BJ (cell line): Measurements from ENCODE around the gene CD28. TPM values are rescaled to one million over a fixed set of nuclear protein-coding genes. Genes with fewer than 3 reads are reported as not detected.

ENCODE experiments used
- CTCF ChIA-PET: fragments of 350-600 bp; formaldehyde crosslinking; extraction: SDS; loops from one replicate; lab custom pipeline; 2021; ENCODE audit warnings: antibody characterized with exemption, inconsistent platforms; lab: Yijun Ruan, JAX
- POLR2A ChIA-PET: fragments of 300-600 bp; sonication (Branson Sonifier 250); formaldehyde crosslinking; extraction: SDS; loops from one replicate; lab custom pipeline; 2021; ENCODE audit warnings: antibody characterized with exemption; lab: Charles Lee
- DNase-seq: peaks from one replicate; pipeline ENCODE4 v3.0.0-alpha.2; 2011; ENCODE audit warnings: low read depth
- H3K27me3 ChIP-seq: 2 replicates; pipeline ENCODE4 v1.6.0; 2011; ENCODE audit warnings: low read length; ENCODE audit not compliant: control insufficient read depth, insufficient read depth
- H3K36me3 ChIP-seq: 2 replicates; pipeline ENCODE4 v1.5.1; 2011; ENCODE audit warnings: low read length; ENCODE audit not compliant: control insufficient read depth, insufficient read depth
- H3K4me3 ChIP-seq: 2 replicates; pipeline ENCODE4 v1.5.1; 2011; ENCODE audit warnings: low read depth, mild to moderate bottlenecking, control low read depth, low read length
- polyA plus RNA-seq: library from polyadenylated mRNA; depleted of rRNA; stranded (reverse); fragments of >200 nt; gene quantifications from 2 replicates; pipeline ENCODE4 v1.2.3, GENCODE V29; 2011
- TF ChIP-seq, protein P1 (sequence below): IDR thresholded peaks from 2 replicates; pipeline ENCODE4 v1.5.1; 2011; ENCODE audit warnings: low read depth, mild to moderate bottlenecking, control low read depth, inconsistent platforms, low read length, moderate library complexity; ENCODE audit not compliant: insufficient read depth

The CD28 gene
- polyA plus RNA-seq, 1 experiment, result not detected

DNA sequence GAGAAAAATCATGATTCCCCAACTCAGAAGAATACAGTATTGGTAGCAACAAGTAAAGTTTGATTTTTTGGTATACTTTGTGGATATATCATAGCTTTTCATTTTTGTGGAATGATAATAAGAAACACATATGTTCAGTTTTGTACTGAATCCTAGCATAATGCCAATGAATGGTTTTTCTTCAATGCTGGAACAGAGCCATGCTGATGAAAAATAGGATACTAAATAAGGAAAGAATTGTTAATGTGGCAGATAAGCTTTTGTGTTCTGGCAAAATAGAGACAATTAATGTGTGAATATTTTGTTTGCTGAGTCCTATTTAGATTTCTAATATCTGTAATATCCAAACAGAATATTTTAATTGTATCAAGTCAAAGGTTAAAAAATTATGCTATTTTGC, 21.9 kb downstream of the CD28 start:
- no peaks in the 10 kb centered on the region for H3K27me3 ChIP-seq
- no peak overlapping the region for H3K4me3 ChIP-seq
- TF ChIP-seq, protein P1, sequence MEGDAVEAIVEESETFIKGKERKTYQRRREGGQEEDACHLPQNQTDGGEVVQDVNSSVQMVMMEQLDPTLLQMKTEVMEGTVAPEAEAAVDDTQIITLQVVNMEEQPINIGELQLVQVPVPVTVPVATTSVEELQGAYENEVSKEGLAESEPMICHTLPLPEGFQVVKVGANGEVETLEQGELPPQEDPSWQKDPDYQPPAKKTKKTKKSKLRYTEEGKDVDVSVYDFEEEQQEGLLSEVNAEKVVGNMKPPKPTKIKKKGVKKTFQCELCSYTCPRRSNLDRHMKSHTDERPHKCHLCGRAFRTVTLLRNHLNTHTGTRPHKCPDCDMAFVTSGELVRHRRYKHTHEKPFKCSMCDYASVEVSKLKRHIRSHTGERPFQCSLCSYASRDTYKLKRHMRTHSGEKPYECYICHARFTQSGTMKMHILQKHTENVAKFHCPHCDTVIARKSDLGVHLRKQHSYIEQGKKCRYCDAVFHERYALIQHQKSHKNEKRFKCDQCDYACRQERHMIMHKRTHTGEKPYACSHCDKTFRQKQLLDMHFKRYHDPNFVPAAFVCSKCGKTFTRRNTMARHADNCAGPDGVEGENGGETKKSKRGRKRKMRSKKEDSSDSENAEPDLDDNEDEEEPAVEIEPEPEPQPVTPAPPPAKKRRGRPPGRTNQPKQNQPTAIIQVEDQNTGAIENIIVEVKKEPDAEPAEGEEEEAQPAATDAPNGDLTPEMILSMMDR, result no peak
- DNase-seq, result no peak
- no peaks in the 10 kb centered on the region for H3K36me3 ChIP-seq
- ChIA-PET CTCF (interaction anchor here (1.1 kb wide), 1 partner anchor 9 kb away, joined by 3 read pairs; no protein-coding TSS in a partner anchor), POLR2A (no interaction called here)

GRCh38 chr2:203730076-203730729, 23.8 kb downstream of the CD28 start:
- no peak for DNase-seq
- Histone ChIP-seq H3K36me3 (no peaks in the 10 kb centered on the region), H3K4me3 (no peak overlapping the region), H3K27me3 (no peaks in the 10 kb centered on the region)
- POLR2A ChIA-PET, result no interaction called here
- TF ChIP-seq, protein P1, result no peak
- CTCF ChIA-PET, result interaction anchor here (1.2 kb wide), 1 partner anchor 10 kb away, joined by 3 read pairs; no protein-coding TSS in a partner anchor

- Histone ChIP-seq H3K36me3 (no peaks in the 10 kb centered on the region), H3K4me3 (no peak overlapping the region), H3K27me3 (no peaks in the 10 kb centered on the region)
- TF ChIP-seq, protein P1, result no peak
- ChIA-PET CTCF (no interaction called here), POLR2A (no interaction called here)
- DNase-seq, result no peak
Measured at GRCh38 chr2:203730883-203731282, 24.4 kb downstream of the CD28 start.

GRCh38 chr2:203732092-203732952, 25.9 kb downstream of the CD28 start:
- Histone ChIP-seq H3K27me3 (no peaks in the 10 kb centered on the region), H3K4me3 (no peak overlapping the region), H3K36me3 (no peaks in the 10 kb centered on the region)
- ChIA-PET POLR2A (no interaction called here), CTCF (interaction anchor here (0.6 to 1.1 kb wide), 2 partner anchors 9 to 232 kb away, joined by 3 to 4 read pairs; no protein-coding TSS in a partner anchor)
- no peak for DNase-seq
- TF ChIP-seq, protein P1, result no peak

GRCh38 chr2:203732953-203733510, 26.6 kb downstream of the CD28 start:
- H3K36me3 ChIP-seq, result no peaks in the 10 kb centered on the region
- TF ChIP-seq, protein P1, result no peak
- no peaks in the 10 kb centered on the region for H3K27me3 ChIP-seq
- no peak overlapping the region for H3K4me3 ChIP-seq
- POLR2A ChIA-PET, result interaction anchor here (0.6 kb wide), 1 partner anchor 79 kb away, joined by 6 read pairs; no protein-coding TSS in a partner anchor
- no peak for DNase-seq
- CTCF ChIA-PET, result interaction anchor here (0.6 to 1.1 kb wide), 2 partner anchors 8 to 232 kb away, joined by 3 to 4 read pairs; no protein-coding TSS in a partner anchor
